Suprapubic skin (tissue), 4 donors: ENCODE measurements around the gene HMG20B. TPM values are rescaled to one million over a fixed set of nuclear protein-coding genes. Genes with fewer than 3 reads are reported as not detected.

ENCODE experiments used
- DNase-seq, 2 donors: peaks; one replicate each; pipeline ENCODE4 v3.0.0-alpha.2; 2019; ENCODE audit warnings: low spot score in 2 of 2
- H3K27ac ChIP-seq: fragments of 200-600 bp; sonication (generic); one replicate; pipeline ENCODE4 v1.5.1; 2019
- H3K27me3 ChIP-seq: fragments of 200-600 bp; sonication (generic); one replicate; pipeline ENCODE4 v1.5.1; 2019
- H3K36me3 ChIP-seq: fragments of 200-600 bp; sonication (generic); one replicate; pipeline ENCODE4 v1.5.1; 2019
- H3K4me1 ChIP-seq: fragments of 200-600 bp; sonication (generic); one replicate; pipeline ENCODE4 v1.5.1; 2019
- H3K4me3 ChIP-seq: fragments of 200-600 bp; sonication (generic); one replicate; pipeline ENCODE4 v1.5.1; 2019; ENCODE audit warnings: mild to moderate bottlenecking
- H3K9me3 ChIP-seq: fragments of 200-600 bp; sonication (generic); one replicate; pipeline ENCODE4 v1.5.1; 2019
- CTCF ChIP-seq, 2 donors: fragments of 200-600 bp in 1 of 2; fragments of 450-650 bp in 1 of 2; sonication (generic) in 1 of 2; IDR thresholded peaks; one replicate each; pipeline ENCODE4 v1.5.1; 2016 to 2019; ENCODE audit warnings: antibody characterized with exemption in 2 of 2, mild to moderate bottlenecking in 1 of 2, moderate library complexity in 1 of 2
- EP300 ChIP-seq: sonication (generic); formaldehyde crosslinking; IDR thresholded peaks from one replicate; pipeline ENCODE4 v1.6.1; 2017; ENCODE audit warnings: antibody characterized with exemption
- POLR2A ChIP-seq, 2 donors: fragments of 450-650 bp; IDR thresholded peaks; one replicate each; pipeline ENCODE4 v1.6.1; 2017; ENCODE audit warnings: antibody characterized with exemption in 2 of 2, mild to moderate bottlenecking in 2 of 2, moderate library complexity in 2 of 2
- POLR2AphosphoS5 ChIP-seq, 3 donors: sonication (generic); formaldehyde crosslinking; IDR thresholded peaks; one replicate each; pipeline ENCODE4 v1.6.1; 2017; ENCODE audit warnings: antibody characterized with exemption in 3 of 3
- WGBS: methylation state at CpG from one replicate; pipeline ENCODE4 v1.1.5; 2018; 5-methylcytosine and 5-hydroxymethylcytosine counted together
- total RNA-seq, 4 donors: library from RNA; depleted of rRNA; stranded (reverse); fragments of >200 nt; gene quantifications; one replicate each; pipeline ENCODE4 v1.1.0, GENCODE V29; 2016

The HMG20B gene
- total RNA-seq, 4 donors from 2014 or later: 87.9 to 135 (median 118) TPM

DNA sequence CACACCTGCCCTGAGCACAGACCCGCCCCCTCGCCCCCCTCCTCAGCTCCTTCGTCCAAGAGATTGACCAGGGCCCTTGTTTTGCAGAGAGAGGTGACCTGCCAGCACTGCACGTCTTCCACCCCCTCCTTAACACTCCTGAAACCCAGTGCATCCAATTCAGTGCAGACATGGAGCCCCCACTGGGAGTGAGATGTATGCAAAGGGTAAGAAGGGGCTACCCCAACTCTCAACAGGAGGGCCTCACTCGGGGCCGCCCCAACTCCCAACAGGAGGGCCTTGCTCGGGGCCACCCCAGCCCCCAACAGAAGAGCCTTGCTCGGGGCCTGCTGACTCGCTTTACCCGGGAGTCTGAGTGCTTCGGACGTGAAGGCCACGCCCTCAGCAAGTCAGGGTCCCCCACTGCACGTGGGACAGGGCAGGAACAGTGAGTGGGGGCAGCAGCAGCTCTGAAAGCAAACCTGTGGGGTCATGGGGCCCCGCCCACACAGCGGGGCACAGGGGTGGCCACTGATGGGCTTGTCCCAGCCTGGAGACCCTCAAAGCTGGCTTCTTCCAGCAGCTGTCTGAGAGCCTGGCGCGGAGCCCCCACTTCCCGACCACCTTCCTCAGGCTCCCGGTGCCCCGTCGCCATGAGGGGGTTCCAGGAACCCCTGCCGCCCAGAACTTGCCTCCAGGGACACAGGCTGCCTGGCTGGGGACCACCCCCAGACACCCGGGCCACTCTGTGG lies 48.2 kb downstream of the HMG20B start:
- no peak for TF ChIP-seq CTCF (IDR thresholded peaks at IDR 0.05)
- TF ChIP-seq POLR2AphosphoS5 (IDR thresholded peaks at IDR 0.05): no peak
- TF ChIP-seq POLR2A (IDR thresholded peaks at IDR 0.05): no peak
- Histone ChIP-seq H3K9me3 (no peaks in the 10 kb centered on the region), H3K27ac (no peak overlapping the region), H3K4me3 (no peak overlapping the region), H3K4me1 (peaks cover 30% of the 10 kb centered on the region), H3K27me3 (no peaks in the 10 kb centered on the region), H3K36me3 (peaks cover 59% of the 10 kb centered on the region)
- WGBS: 80% methylated on average over 7 of the region's 24 CpGs
- no peak for DNase-seq

DNA sequence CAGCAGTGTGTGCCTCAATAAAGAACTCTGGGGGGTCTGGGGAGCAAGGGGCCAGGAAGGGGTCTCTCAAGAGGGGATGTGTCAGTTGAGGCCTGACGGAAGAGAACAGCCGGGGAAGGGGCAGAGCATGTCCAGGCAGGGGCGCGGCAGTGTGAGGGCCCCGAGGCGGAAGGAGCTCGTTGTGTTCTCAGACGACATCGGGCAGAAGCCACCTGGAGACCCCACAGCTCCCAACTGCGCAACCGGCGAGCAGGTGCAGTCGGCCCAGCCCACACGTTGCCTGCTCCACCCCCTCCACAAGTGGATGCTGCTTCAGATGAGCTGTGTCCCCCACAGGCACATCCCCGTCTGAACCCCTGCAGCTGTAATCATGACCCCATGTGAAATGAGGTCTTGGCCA lies 48.9 kb downstream of the HMG20B start:
- Histone ChIP-seq H3K9me3 (no peaks in the 10 kb centered on the region), H3K36me3 (peaks cover 53% of the 10 kb centered on the region), H3K4me3 (no peak overlapping the region), H3K4me1 (peaks cover 32% of the 10 kb centered on the region), H3K27me3 (no peaks in the 10 kb centered on the region), H3K27ac (no peak overlapping the region)
- DNase-seq: no peak
- 97% methylated on average over 6 of the region's 15 CpGs for WGBS
- no peak for TF ChIP-seq POLR2AphosphoS5 (IDR thresholded peaks at IDR 0.05)
- no peak for TF ChIP-seq EP300
- no peak for TF ChIP-seq CTCF (IDR thresholded peaks at IDR 0.05)
- TF ChIP-seq POLR2A (IDR thresholded peaks at IDR 0.05): no peak

DNA sequence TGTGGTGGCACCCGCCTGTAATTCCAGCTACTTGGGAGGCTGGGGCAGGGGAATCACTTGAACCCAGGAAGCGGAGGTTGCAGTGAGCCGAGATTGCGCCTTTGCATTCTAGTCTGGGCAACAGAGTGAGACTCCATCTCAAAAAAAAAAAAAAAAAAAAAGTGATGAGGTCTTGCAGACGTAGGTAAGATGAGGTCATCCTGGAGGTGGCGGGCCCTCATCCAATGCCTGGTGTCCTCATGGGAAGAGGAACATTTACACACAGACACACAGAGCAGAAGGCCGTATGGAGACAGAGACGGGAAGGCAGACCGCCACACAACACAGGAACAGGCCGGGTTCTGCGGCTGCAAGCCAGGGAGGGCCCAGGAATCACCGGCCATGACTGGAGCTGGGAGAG lies 49.5 kb downstream of the HMG20B start:
- H3K9me3 ChIP-seq: no peaks in the 10 kb centered on the region
- 84% methylated on average over 12 of the region's 12 CpGs for WGBS
- no peak overlapping the region for H3K27ac ChIP-seq
- H3K4me3 ChIP-seq: no peak overlapping the region
- H3K27me3 ChIP-seq: no peaks in the 10 kb centered on the region
- peaks cover 34% of the 10 kb centered on the region for H3K4me1 ChIP-seq
- TF ChIP-seq POLR2A (IDR thresholded peaks at IDR 0.05) (no peak), EP300 (no peak), CTCF (IDR thresholded peaks at IDR 0.05) (no peak), POLR2AphosphoS5 (IDR thresholded peaks at IDR 0.05) (no peak)
- DNase-seq: no peak
- peaks cover 48% of the 10 kb centered on the region for H3K36me3 ChIP-seq

- H3K27me3 ChIP-seq: no peaks in the 10 kb centered on the region
Measured at GRCh38 chr19:3623716-3624115, 51.0 kb downstream of the HMG20B start.

More at GRCh38 chr19:3623716-3624115, 51.0 kb downstream of the HMG20B start:
- Histone ChIP-seq H3K4me1 (peaks cover 29% of the 10 kb centered on the region), H3K36me3 (peaks cover 43% of the 10 kb centered on the region), H3K9me3 (no peaks in the 10 kb centered on the region), H3K4me3 (no peak overlapping the region), H3K27ac (no peak overlapping the region)
- DNase-seq: no peak
- 90% methylated on average over 22 of the region's 34 CpGs for WGBS
- no peak for TF ChIP-seq POLR2AphosphoS5 (IDR thresholded peaks at IDR 0.05)
- TF ChIP-seq POLR2A (IDR thresholded peaks at IDR 0.05): no peak
- no peak for TF ChIP-seq CTCF (IDR thresholded peaks at IDR 0.05)
- no peak for TF ChIP-seq EP300
